MM.1S (cell line): ENCODE measurements around the gene RASGRP2.

Source experiments
- DNase-seq: peaks from one replicate; pipeline ENCODE4 v3.0.0-alpha.2; 2015
- H2AFZ ChIP-seq: fragments of 300-600 bp; sonication (generic); 2 replicates; pipeline ENCODE4 v1.6.0; 2016; ENCODE audit warnings: antibody characterized with exemption, low read length
- H3F3A ChIP-seq: fragments of 300-600 bp; sonication (generic); 2 replicates; pipeline ENCODE4 v1.6.1; 2016; ENCODE audit warnings: mild to moderate bottlenecking, antibody characterized with exemption, low read length, moderate library complexity, mixed read lengths; ENCODE audit not compliant: insufficient read depth
- H3K27ac ChIP-seq: fragments of 300-600 bp; sonication (generic); 2 replicates; pipeline ENCODE4 v1.5.1; 2016; ENCODE audit warnings: mild to moderate bottlenecking, low read length
- H3K27me3 ChIP-seq: fragments of 300-600 bp; sonication (generic); replicated peaks from 2 replicates; pipeline ENCODE4 v1.6.0; 2016; ENCODE audit warnings: low read length; ENCODE audit not compliant: insufficient read depth
- H3K36me3 ChIP-seq: fragments of 300-600 bp; sonication (generic); replicated peaks from 2 replicates; pipeline ENCODE4 v1.6.1; 2016; ENCODE audit warnings: mild to moderate bottlenecking, low read length, mixed read lengths; ENCODE audit not compliant: insufficient read depth
- H3K4me1 ChIP-seq: fragments of 300-600 bp; sonication (generic); 2 replicates; pipeline ENCODE4 v1.6.1; 2016; ENCODE audit warnings: low read length, mixed read lengths
- H3K4me2 ChIP-seq: fragments of 300-600 bp; sonication (generic); 2 replicates; pipeline ENCODE4 v1.6.0; 2016; ENCODE audit warnings: low read depth, low read length
- H3K4me3 ChIP-seq: fragments of 300-600 bp; sonication (generic); 2 replicates; pipeline ENCODE4 v1.5.1; 2016; ENCODE audit warnings: low read length, mixed read lengths
- H3K79me2 ChIP-seq: fragments of 300-600 bp; sonication (generic); 2 replicates; pipeline ENCODE4 v1.6.1; 2016; ENCODE audit warnings: mixed run types, low read length, mixed read lengths
- H3K9ac ChIP-seq: fragments of 300-600 bp; sonication (generic); 2 replicates; pipeline ENCODE4 v1.6.1; 2016; ENCODE audit warnings: low read length, mixed read lengths
- H3K9me2 ChIP-seq: fragments of 300-600 bp; sonication (generic); replicated peaks from 2 replicates; pipeline ENCODE4 v1.6.1; 2016; ENCODE audit warnings: mild to moderate bottlenecking, low read length, mixed read lengths; ENCODE audit not compliant: insufficient read depth
- H3K9me3 ChIP-seq: fragments of 300-600 bp; sonication (generic); replicated peaks from 2 replicates; pipeline ENCODE4 v1.6.1; 2016; ENCODE audit warnings: mild to moderate bottlenecking, low read length, mixed read lengths; ENCODE audit not compliant: insufficient read depth
- H4K20me1 ChIP-seq: fragments of 300-600 bp; sonication (generic); 2 replicates; pipeline ENCODE4 v1.6.1; 2016; ENCODE audit warnings: mild to moderate bottlenecking, low read length, moderate library complexity, mixed read lengths; ENCODE audit not compliant: insufficient read depth
- CTCF ChIP-seq: fragments of 300-600 bp; sonication (generic); IDR thresholded peaks from 2 replicates; pipeline ENCODE4 v1.5.1; 2016; ENCODE audit warnings: antibody characterized with exemption, low read length, mixed read lengths
- EZH2 ChIP-seq: fragments of 300-600 bp; sonication (generic); optimal IDR thresholded peaks from 2 replicates; pipeline ENCODE3; 2017; ENCODE audit warnings: low read depth, mild to moderate bottlenecking, antibody characterized with exemption, low read length, mixed read lengths
- EZH2phosphoT487 ChIP-seq: fragments of 300-600 bp; sonication (generic); IDR thresholded peaks from 2 replicates; pipeline ENCODE4 v1.6.1; 2018; ENCODE audit warnings: antibody characterized with exemption, low read length

Gene RASGRP2

GRCh38 chr11:64728757-64729365 is 15.1 kb downstream of the RASGRP2 start:
- no peak overlapping the region for H3K27ac ChIP-seq
- no peak overlapping the region for H3K4me2 ChIP-seq
- H3F3A ChIP-seq: no peaks in the 10 kb centered on the region

GRCh38 chr11:64726867-64727530 is 16.9 kb downstream of the RASGRP2 start:
- Histone ChIP-seq H3K4me1 (no peaks in the 10 kb centered on the region), H3K27ac (no peak overlapping the region), H2AFZ (no peak overlapping the region), H3K9me3 (no peaks in the 10 kb centered on the region), H3K27me3 (peaks cover 83% of the 10 kb centered on the region), H3F3A (no peaks in the 10 kb centered on the region), H4K20me1 (no peaks in the 10 kb centered on the region), H3K9me2 (no peaks in the 10 kb centered on the region), H3K36me3 (no peaks in the 10 kb centered on the region), H3K79me2 (no peaks in the 10 kb centered on the region), H3K4me2 (no peak overlapping the region), H3K9ac (no peak overlapping the region), H3K4me3 (no peak overlapping the region)
- no peak for DNase-seq
- TF ChIP-seq EZH2 (no peak), CTCF (no peak)

More at GRCh38 chr11:64728757-64729365, 15.1 kb downstream of the RASGRP2 start:
- Histone ChIP-seq H3K4me3 (no peak overlapping the region), H3K36me3 (no peaks in the 10 kb centered on the region), H3K9ac (no peak overlapping the region), H3K79me2 (no peaks in the 10 kb centered on the region), H4K20me1 (no peaks in the 10 kb centered on the region), H3K9me2 (no peaks in the 10 kb centered on the region), H3K27me3 (peaks cover 87% of the 10 kb centered on the region), H3K4me1 (no peaks in the 10 kb centered on the region), H3K9me3 (no peaks in the 10 kb centered on the region), H2AFZ (no peak overlapping the region)
- DNase-seq: no peak
- TF ChIP-seq EZH2phosphoT487: no peak
- TF ChIP-seq CTCF: no peak
- TF ChIP-seq EZH2: no peak

GRCh38 chr11:64726211-64726641 is 17.7 kb downstream of the RASGRP2 start:
- H3K79me2 ChIP-seq: no peaks in the 10 kb centered on the region
- H3K27me3 ChIP-seq: peaks cover 83% of the 10 kb centered on the region
- DNase-seq: no peak
- no peak overlapping the region for H3K27ac ChIP-seq
- no peak overlapping the region for H3K9ac ChIP-seq
- H4K20me1 ChIP-seq: no peaks in the 10 kb centered on the region
- H2AFZ ChIP-seq: no peak overlapping the region
- no peaks in the 10 kb centered on the region for H3F3A ChIP-seq
- no peak for TF ChIP-seq CTCF
- no peak for TF ChIP-seq EZH2phosphoT487
- no peak for TF ChIP-seq EZH2
- H3K36me3 ChIP-seq: no peaks in the 10 kb centered on the region
- H3K4me1 ChIP-seq: no peaks in the 10 kb centered on the region
- H3K4me3 ChIP-seq: no peak overlapping the region
- no peaks in the 10 kb centered on the region for H3K9me2 ChIP-seq
- no peaks in the 10 kb centered on the region for H3K9me3 ChIP-seq
- H3K4me2 ChIP-seq: no peak overlapping the region
